Spinal cord (tissue), 10 donors: ENCODE results near the gene GXYLT2. TPM values are rescaled to one million over a fixed set of nuclear protein-coding genes. Genes with fewer than 3 reads are reported as not detected.
A peak's percentile ranks its signal among the peaks of the same experiment; 100 is the strongest.
"Not testable (repeated sequence)": the region's sequence is repeated elsewhere in the genome, so short reads cannot be mapped to it uniquely, and the experiment has no call there.

Experiments used
- DNase-seq, 6 donors: peaks; one replicate each; pipeline versions ENCODE4 v3.0.0 to v3.0.0-alpha.2; 2013 to 2015; ENCODE audit warnings: low spot score in 6 of 6, low read depth in 4 of 6
- H3K27ac ChIP-seq: one replicate; pipeline ENCODE4 v1.5.1; 2013; ENCODE audit warnings: low read depth, low read length, control low read depth
- H3K27me3 ChIP-seq: one replicate; pipeline ENCODE4 v1.6.1; 2013; ENCODE audit warnings: low read length; ENCODE audit not compliant: control insufficient read depth, insufficient read depth
- H3K36me3 ChIP-seq: one replicate; pipeline ENCODE4 v1.6.1; 2013; ENCODE audit warnings: low read length; ENCODE audit not compliant: control insufficient read depth, insufficient read depth
- H3K4me1 ChIP-seq: one replicate; pipeline ENCODE4 v1.6.1; 2013; ENCODE audit warnings: low read length; ENCODE audit not compliant: control insufficient read depth, insufficient read depth
- H3K4me3 ChIP-seq: one replicate; pipeline ENCODE4 v1.5.1; 2013; ENCODE audit warnings: low read depth, low read length, control low read depth
- H3K9me3 ChIP-seq: one replicate; pipeline ENCODE4 v1.6.1; 2013; ENCODE audit warnings: low read length; ENCODE audit not compliant: control insufficient read depth, insufficient read depth
- WGBS: methylation state at CpG from one replicate; pipeline ENCODE4 v1.1.5; 2013; ENCODE audit warnings: missing lambda C conversion rate; ENCODE audit not compliant: insufficient coverage; 5-methylcytosine and 5-hydroxymethylcytosine counted together
- polyA plus RNA-seq, 2 donors: library from polyadenylated mRNA; unstranded; fragments of 120-200 nt; gene quantifications; one replicate each; pipeline ENCODE4 v1.2.1, GENCODE V29; 2013; ENCODE audit not compliant: insufficient read length in 2 of 2
- total RNA-seq, 2 donors: library from RNA; depleted of rRNA in 1 of 2; stranded (reverse); fragments of 120-200 nt in 1 of 2; fragments of >200 nt in 1 of 2; gene quantifications; one replicate each; pipeline versions ENCODE4 v1.2.3 to v1.2.4, GENCODE V29; 2013 to 2014
- donor health status: healthy.

The GXYLT2 gene
- total and polyA plus RNA-seq, 4 donors, result 5.9 to 30.9 (median 17.9) TPM

- WGBS, result 61% methylated on average over 48 of the region's 51 CpGs
- not testable (repeated sequence) for H3K9me3 ChIP-seq, H3K36me3 ChIP-seq, DNase-seq, H3K4me1 ChIP-seq, H3K27me3 ChIP-seq, H3K4me3 ChIP-seq, H3K27ac ChIP-seq
These were observed 41.2 kb downstream of the GXYLT2 start for GRCh38 chr3:72928781-72929735.

GRCh38 chr3:72930754-72931153 is 42.9 kb downstream of the GXYLT2 start:
- DNase-seq, result no peak
- WGBS, result 92% methylated on average over 2 of the region's 4 CpGs
- no peak overlapping the region for H3K27ac ChIP-seq
- no peaks in the 10 kb centered on the region for H3K36me3 ChIP-seq
- peaks cover 3% of the 10 kb centered on the region for H3K27me3 ChIP-seq
- no peaks in the 10 kb centered on the region for H3K9me3 ChIP-seq
- no peak overlapping the region for H3K4me3 ChIP-seq
- no peaks in the 10 kb centered on the region for H3K4me1 ChIP-seq

- no peak overlapping the region for H3K4me3 ChIP-seq
- H3K27me3 ChIP-seq, result peaks cover 3% of the 10 kb centered on the region
- no peak for DNase-seq
- H3K9me3 ChIP-seq, result no peaks in the 10 kb centered on the region
- H3K36me3 ChIP-seq, result no peaks in the 10 kb centered on the region
- no peak overlapping the region for H3K27ac ChIP-seq
- H3K4me1 ChIP-seq, result no peaks in the 10 kb centered on the region
These were observed 44.6 kb downstream of the GXYLT2 start for GRCh38 chr3:72932416-72932815.

- WGBS, result 32% methylated on average over 4 of the region's 5 CpGs
- H3K27me3 ChIP-seq, result no peaks in the 10 kb centered on the region
- DNase-seq, result peak in 3 of 6 donors; percentile 29 to 92 (median 76)
- peak overlapping the region; percentile 26 for H3K27ac ChIP-seq
- no peaks in the 10 kb centered on the region for H3K4me1 ChIP-seq
- H3K36me3 ChIP-seq, result no peaks in the 10 kb centered on the region
- H3K4me3 ChIP-seq, result no peak overlapping the region
- H3K9me3 ChIP-seq, result no peaks in the 10 kb centered on the region
These were observed 50.8 kb downstream of the GXYLT2 start for GRCh38 chr3:72938471-72939265.

- no peaks in the 10 kb centered on the region for H3K36me3 ChIP-seq
- H3K27ac ChIP-seq, result no peak overlapping the region
- H3K4me3 ChIP-seq, result no peak overlapping the region
- DNase-seq, result no peak
- H3K4me1 ChIP-seq, result no peaks in the 10 kb centered on the region
- WGBS, result no CpG with 5 or more reads among the region's 1 CpG
- H3K9me3 ChIP-seq, result no peaks in the 10 kb centered on the region
- H3K27me3 ChIP-seq, result no peaks in the 10 kb centered on the region
These were observed 53.4 kb downstream of the GXYLT2 start for GRCh38 chr3:72941245-72941644.

GRCh38 chr3:72942427-72942826 is 54.6 kb downstream of the GXYLT2 start:
- H3K36me3 ChIP-seq, result no peaks in the 10 kb centered on the region
- H3K27ac ChIP-seq, result no peak overlapping the region
- H3K4me3 ChIP-seq, result no peak overlapping the region
- H3K4me1 ChIP-seq, result no peaks in the 10 kb centered on the region
- no peak for DNase-seq
- no peaks in the 10 kb centered on the region for H3K9me3 ChIP-seq
- no peaks in the 10 kb centered on the region for H3K27me3 ChIP-seq
- WGBS, result no CpG with 5 or more reads among the region's 5 CpGs

- no CpG with 5 or more reads among the region's 7 CpGs for WGBS
- H3K27me3 ChIP-seq, result no peaks in the 10 kb centered on the region
- DNase-seq, result no peak
- H3K9me3 ChIP-seq, result no peaks in the 10 kb centered on the region
- no peaks in the 10 kb centered on the region for H3K36me3 ChIP-seq
- H3K4me1 ChIP-seq, result no peaks in the 10 kb centered on the region
- H3K4me3 ChIP-seq, result no peak overlapping the region
- no peak overlapping the region for H3K27ac ChIP-seq
These were observed 56.9 kb downstream of the GXYLT2 start for GRCh38 chr3:72944696-72945095.

- H3K4me3 ChIP-seq, result no peak overlapping the region
- 80% methylated on average over 1 of the region's 8 CpGs for WGBS
- H3K27ac ChIP-seq, result no peak overlapping the region
These were observed 60.1 kb downstream of the GXYLT2 start for GRCh38 chr3:72947715-72948490.

GRCh38 chr3:72949016-72949415 is 61.2 kb downstream of the GXYLT2 start:
- no peak overlapping the region for H3K4me3 ChIP-seq
- H3K4me1 ChIP-seq, result peaks cover 3% of the 10 kb centered on the region
- H3K27me3 ChIP-seq, result no peaks in the 10 kb centered on the region
- no peak overlapping the region for H3K27ac ChIP-seq
- H3K36me3 ChIP-seq, result no peaks in the 10 kb centered on the region
- no peaks in the 10 kb centered on the region for H3K9me3 ChIP-seq
- 97% methylated on average over 2 of the region's 4 CpGs for WGBS
- no peak for DNase-seq

More at GRCh38 chr3:72947715-72948490, 60.1 kb downstream of the GXYLT2 start:
- Histone ChIP-seq H3K27me3 (no peaks in the 10 kb centered on the region), H3K36me3 (no peaks in the 10 kb centered on the region), H3K4me1 (peaks cover 3% of the 10 kb centered on the region), H3K9me3 (no peaks in the 10 kb centered on the region)
- DNase-seq, result no peak
